ENCODE measurements around the gene ATP13A1.

The ATP13A1 gene

DNA sequence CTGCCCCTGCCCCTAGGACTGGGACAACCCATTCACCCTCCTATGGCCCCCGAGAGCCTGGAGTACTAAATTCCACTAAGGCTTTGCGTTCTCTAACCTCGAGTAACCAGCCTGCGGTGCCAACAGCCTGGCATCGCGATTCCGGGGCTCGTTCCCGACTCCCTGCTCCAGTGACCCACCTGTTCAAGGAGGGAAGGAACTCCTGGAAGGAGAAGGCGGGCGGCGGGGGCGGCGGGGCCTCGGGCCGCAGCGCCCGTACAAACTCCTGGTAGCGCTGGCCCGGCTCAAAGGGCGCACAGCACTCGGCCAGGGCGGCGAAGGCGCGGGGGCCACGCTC is 26.3 kb downstream of the ATP13A1 start:
- Histone ChIP-seq H2BK12ac (ENCODE audit: low read length in 2 of 2) (no peak overlapping the region), H4K91ac (ENCODE audit: low read length) (no peak overlapping the region), H3K27ac (ENCODE audit: low read length, poor library complexity, severe bottlenecking) (no peak overlapping the region), H2BK120ac (ENCODE audit: low read depth, low read length) (no peak overlapping the region), H4K8ac (ENCODE audit: low read length) (no peak overlapping the region), H3K4me3 (ENCODE audit: insufficient read depth in 1 of 2, low read depth in 1 of 2, low read length in 2 of 2) (no peak overlapping the region), H3K4me1 (ENCODE audit: control insufficient read depth, insufficient read depth, low read depth, low read length) (peaks cover 3% of the 10 kb centered on the region), H3K23ac (ENCODE audit: low read length in 2 of 2) (no peak overlapping the region), H2AK5ac (ENCODE audit: low read length, severe bottlenecking) (no peak overlapping the region), H3K4ac (ENCODE audit: low read depth in 1 of 2, low read length in 2 of 2) (no peak overlapping the region), H3K14ac (ENCODE audit: low read length in 2 of 2) (no peak overlapping the region), H3K27me3 (ENCODE audit: control insufficient read depth in 1 of 2, insufficient read depth in 1 of 2, low read length in 2 of 2) (no peaks in the 10 kb centered on the region), H3K9ac (ENCODE audit: low read length) (no peak overlapping the region), H3K79me1 (replicated peaks; ENCODE audit: low read length, poor library complexity, severe bottlenecking) (peaks cover 5% of the 10 kb centered on the region), H3K18ac (ENCODE audit: low read depth in 1 of 2, low read length in 2 of 2) (no peak overlapping the region), H3K4me2 (ENCODE audit: low read length, poor library complexity, severe bottlenecking) (no peak overlapping the region), H3K9me3 (ENCODE audit: control insufficient read depth, low read length) (no peaks in the 10 kb centered on the region), H2AFZ (ENCODE audit: low read depth, low read length) (no peak overlapping the region), H3K36me3 (ENCODE audit: control insufficient read depth in 1 of 2, insufficient read depth in 2 of 2, low read depth in 1 of 2, low read length in 2 of 2) (peaks cover 45 to 74% of the 10 kb centered on the region in 2 experiments), H2BK15ac (ENCODE audit: low read depth, poor library complexity, severe bottlenecking) (no peak overlapping the region), H2BK5ac (ENCODE audit: low read depth, low read length, poor library complexity, severe bottlenecking) (no peak overlapping the region)
- no peak for DNase-seq
- 84% methylated on average over 26 of the region's 27 CpGs for WGBS

DNA sequence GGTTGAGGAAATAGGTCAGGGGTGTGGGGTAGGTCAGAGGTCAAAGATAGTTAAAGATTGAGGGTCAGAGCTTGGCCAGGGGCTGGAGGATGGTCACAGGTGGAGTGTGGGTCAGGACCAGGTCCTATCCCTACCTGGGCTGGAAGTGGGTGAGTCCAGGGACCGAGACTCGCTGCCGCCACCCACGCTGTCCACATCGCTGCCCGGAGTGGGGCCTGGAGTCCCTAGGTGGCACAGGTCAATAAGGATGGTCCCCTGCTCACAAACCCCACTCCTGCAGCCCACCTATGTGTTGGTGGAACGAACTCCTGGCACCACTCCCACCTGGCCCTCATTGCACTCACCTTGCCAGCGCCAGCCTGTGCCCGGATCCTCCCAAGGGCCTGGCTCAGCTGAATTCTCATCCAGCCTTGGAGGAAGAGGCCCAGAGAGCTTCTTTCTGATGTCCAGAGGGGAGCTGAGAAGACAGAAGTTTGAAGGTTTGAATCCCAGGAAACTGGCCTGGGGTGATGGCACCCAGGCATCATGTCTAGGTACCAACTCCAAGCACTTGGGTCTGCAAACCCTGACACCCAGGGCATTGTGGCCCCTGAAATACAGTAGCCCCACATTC is 26.8 kb downstream of the ATP13A1 start:
- H2BK120ac ChIP-seq (ENCODE audit: low read depth, low read length) = no peak overlapping the region
- over 99% methylated on average over 9 of the region's 9 CpGs for WGBS
- H4K8ac ChIP-seq (ENCODE audit: low read length) = no peak overlapping the region
- no peak overlapping the region for H3K18ac ChIP-seq (ENCODE audit: low read depth in 1 of 2, low read length in 2 of 2)
- H3K14ac ChIP-seq (ENCODE audit: low read length in 2 of 2) = no peak overlapping the region
- DNase-seq = no peak
- H2BK12ac ChIP-seq (ENCODE audit: low read length in 2 of 2) = no peak overlapping the region
- peaks cover 3% of the 10 kb centered on the region for H3K4me1 ChIP-seq (ENCODE audit: control insufficient read depth, insufficient read depth, low read depth, low read length)
- H3K4me3 ChIP-seq (ENCODE audit: insufficient read depth in 1 of 2, low read depth in 1 of 2, low read length in 2 of 2) = no peak overlapping the region
- H3K23ac ChIP-seq (ENCODE audit: low read length in 2 of 2) = no peak overlapping the region
- H3K9me3 ChIP-seq (ENCODE audit: control insufficient read depth, low read length) = no peaks in the 10 kb centered on the region
- no peak overlapping the region for H3K9ac ChIP-seq (ENCODE audit: low read length)
- no peak overlapping the region for H3K27ac ChIP-seq (ENCODE audit: low read length, poor library complexity, severe bottlenecking)
- H3K79me1 ChIP-seq (replicated peaks; ENCODE audit: low read length, poor library complexity, severe bottlenecking) = peaks cover 2% of the 10 kb centered on the region
- no peaks in the 10 kb centered on the region for H3K27me3 ChIP-seq (ENCODE audit: control insufficient read depth in 1 of 2, insufficient read depth in 1 of 2, low read length in 2 of 2)
- H3K4me2 ChIP-seq (ENCODE audit: low read length, poor library complexity, severe bottlenecking) = no peak overlapping the region
- no peak overlapping the region for H2AFZ ChIP-seq (ENCODE audit: low read depth, low read length)
- no peak overlapping the region for H4K91ac ChIP-seq (ENCODE audit: low read length)
- peaks cover 45 to 73% of the 10 kb centered on the region in 2 experiments for H3K36me3 ChIP-seq (ENCODE audit: control insufficient read depth in 1 of 2, insufficient read depth in 2 of 2, low read depth in 1 of 2, low read length in 2 of 2)
- H2BK5ac ChIP-seq (ENCODE audit: low read depth, low read length, poor library complexity, severe bottlenecking) = no peak overlapping the region
- H3K4ac ChIP-seq (ENCODE audit: low read depth in 1 of 2, low read length in 2 of 2) = no peak overlapping the region
- no peak overlapping the region for H2BK15ac ChIP-seq (ENCODE audit: low read depth, poor library complexity, severe bottlenecking)
- H2AK5ac ChIP-seq (ENCODE audit: low read length, severe bottlenecking) = no peak overlapping the region

DNA sequence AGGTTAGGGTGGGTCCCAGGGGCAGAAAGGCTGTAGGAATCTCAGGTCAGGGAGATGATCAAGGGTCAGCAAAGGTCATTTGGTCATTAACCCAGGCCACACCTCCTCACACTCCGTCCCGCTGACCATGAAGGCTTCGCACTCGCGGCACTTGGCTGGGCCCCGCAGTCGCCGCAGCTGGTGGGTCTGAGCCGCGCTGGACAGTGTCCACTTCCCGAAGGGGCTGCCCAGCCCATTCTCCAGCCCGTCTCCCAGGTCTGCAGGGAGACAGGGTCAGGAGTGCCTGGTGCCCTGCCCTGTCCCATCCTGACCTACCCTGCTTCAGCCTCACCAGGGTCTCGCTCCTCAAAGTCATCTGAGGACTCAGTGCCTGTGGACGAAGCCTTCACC is 28.2 kb downstream of the ATP13A1 start:
- peaks cover 52 to 79% of the 10 kb centered on the region in 2 experiments for H3K36me3 ChIP-seq (ENCODE audit: control insufficient read depth in 1 of 2, insufficient read depth in 2 of 2, low read depth in 1 of 2, low read length in 2 of 2)

DNA sequence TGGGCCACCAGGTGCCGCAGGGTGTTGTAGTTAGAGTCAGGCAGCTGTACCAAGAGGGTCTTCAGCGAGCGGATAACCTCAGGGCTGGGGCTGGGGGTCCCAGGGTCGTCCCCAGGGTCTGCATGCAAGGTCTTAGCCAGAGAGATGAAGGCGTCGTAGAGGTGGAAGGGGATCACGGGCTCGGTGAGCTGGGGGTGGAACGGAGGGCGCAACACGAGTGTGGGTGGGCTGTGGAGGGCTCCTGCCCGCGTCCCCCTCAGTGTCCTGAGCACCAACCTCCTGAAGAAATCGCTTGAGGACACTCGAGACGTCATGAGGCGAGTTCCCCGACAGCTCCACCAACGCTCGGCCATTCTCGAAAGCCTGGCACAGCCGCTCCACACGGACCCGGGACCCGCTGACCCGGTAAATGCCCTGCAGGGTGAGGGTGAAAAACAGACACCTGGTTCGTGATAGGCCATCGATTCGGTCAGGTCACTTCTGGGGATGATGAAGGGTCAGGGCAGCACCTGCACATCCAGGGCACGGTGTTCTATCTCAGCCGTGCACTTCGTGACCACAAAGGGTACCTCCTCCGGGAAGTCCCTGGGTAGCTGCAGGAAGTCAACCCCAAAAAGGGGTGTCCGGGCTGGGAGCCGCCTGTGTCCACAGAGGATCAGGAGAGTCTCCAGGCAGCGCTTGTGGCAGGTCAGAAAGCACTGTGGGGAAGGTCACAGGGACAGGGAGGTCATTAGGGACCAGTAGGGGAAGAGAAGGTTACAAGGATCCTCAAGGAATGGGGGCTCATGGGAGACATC is 28.8 kb downstream of the ATP13A1 start:
- H3K27ac ChIP-seq (ENCODE audit: low read length, poor library complexity, severe bottlenecking) = no peak overlapping the region
- no peak overlapping the region for H4K91ac ChIP-seq (ENCODE audit: low read length)
- H3K14ac ChIP-seq (ENCODE audit: low read length in 2 of 2) = no peak overlapping the region
- H2AFZ ChIP-seq (ENCODE audit: low read depth, low read length) = no peak overlapping the region
- no peak overlapping the region for H3K4ac ChIP-seq (ENCODE audit: low read depth in 1 of 2, low read length in 2 of 2)
- H3K4me1 ChIP-seq (ENCODE audit: control insufficient read depth, insufficient read depth, low read depth, low read length) = peaks cover 3% of the 10 kb centered on the region
- H3K9ac ChIP-seq (ENCODE audit: low read length) = no peak overlapping the region
- H3K36me3 ChIP-seq (ENCODE audit: control insufficient read depth in 1 of 2, insufficient read depth in 2 of 2, low read depth in 1 of 2, low read length in 2 of 2) = peaks cover 49 to 79% of the 10 kb centered on the region in 2 experiments
- H3K23ac ChIP-seq (ENCODE audit: low read length in 2 of 2) = no peak overlapping the region
- WGBS = 96% methylated on average over 36 of the region's 36 CpGs
- no peak overlapping the region for H2BK12ac ChIP-seq (ENCODE audit: low read length in 2 of 2)
- H2BK120ac ChIP-seq (ENCODE audit: low read depth, low read length) = no peak overlapping the region
- no peaks in the 10 kb centered on the region for H3K27me3 ChIP-seq (ENCODE audit: control insufficient read depth in 1 of 2, insufficient read depth in 1 of 2, low read length in 2 of 2)
- no peak overlapping the region for H3K4me2 ChIP-seq (ENCODE audit: low read length, poor library complexity, severe bottlenecking)
- H3K79me1 ChIP-seq (replicated peaks; ENCODE audit: low read length, poor library complexity, severe bottlenecking) = no peaks in the 10 kb centered on the region
- H3K4me3 ChIP-seq (ENCODE audit: insufficient read depth in 1 of 2, low read depth in 1 of 2, low read length in 2 of 2) = no peak overlapping the region
- no peak overlapping the region for H4K8ac ChIP-seq (ENCODE audit: low read length)
- no peak overlapping the region for H2AK5ac ChIP-seq (ENCODE audit: low read length, severe bottlenecking)
- DNase-seq = no peak
- H3K9me3 ChIP-seq (ENCODE audit: control insufficient read depth, low read length) = no peaks in the 10 kb centered on the region
- no peak overlapping the region for H2BK15ac ChIP-seq (ENCODE audit: low read depth, poor library complexity, severe bottlenecking)
- H2BK5ac ChIP-seq (ENCODE audit: low read depth, low read length, poor library complexity, severe bottlenecking) = no peak overlapping the region
- H3K18ac ChIP-seq (ENCODE audit: low read depth in 1 of 2, low read length in 2 of 2) = no peak overlapping the region

More for the DNA sequence above, 28.2 kb downstream of the ATP13A1 start:
- Histone ChIP-seq H2BK120ac (ENCODE audit: low read depth, low read length) (no peak overlapping the region), H3K4ac (ENCODE audit: low read depth in 1 of 2, low read length in 2 of 2) (no peak overlapping the region), H3K14ac (ENCODE audit: low read length in 2 of 2) (no peak overlapping the region), H3K18ac (ENCODE audit: low read depth in 1 of 2, low read length in 2 of 2) (no peak overlapping the region), H2BK5ac (ENCODE audit: low read depth, low read length, poor library complexity, severe bottlenecking) (no peak overlapping the region), H4K8ac (ENCODE audit: low read length) (no peak overlapping the region), H3K27ac (ENCODE audit: low read length, poor library complexity, severe bottlenecking) (no peak overlapping the region), H3K9ac (ENCODE audit: low read length) (no peak overlapping the region), H3K27me3 (ENCODE audit: control insufficient read depth in 1 of 2, insufficient read depth in 1 of 2, low read length in 2 of 2) (no peaks in the 10 kb centered on the region), H3K4me3 (ENCODE audit: insufficient read depth in 1 of 2, low read depth in 1 of 2, low read length in 2 of 2) (no peak overlapping the region), H3K23ac (ENCODE audit: low read length in 2 of 2) (no peak overlapping the region), H2AFZ (ENCODE audit: low read depth, low read length) (no peak overlapping the region), H2BK15ac (ENCODE audit: low read depth, poor library complexity, severe bottlenecking) (no peak overlapping the region), H3K4me1 (ENCODE audit: control insufficient read depth, insufficient read depth, low read depth, low read length) (peaks cover 3% of the 10 kb centered on the region), H4K91ac (ENCODE audit: low read length) (no peak overlapping the region), H2AK5ac (ENCODE audit: low read length, severe bottlenecking) (no peak overlapping the region), H3K79me1 (replicated peaks; ENCODE audit: low read length, poor library complexity, severe bottlenecking) (no peaks in the 10 kb centered on the region), H3K9me3 (ENCODE audit: control insufficient read depth, low read length) (no peaks in the 10 kb centered on the region), H2BK12ac (ENCODE audit: low read length in 2 of 2) (no peak overlapping the region), H3K4me2 (ENCODE audit: low read length, poor library complexity, severe bottlenecking) (no peak overlapping the region)
- DNase-seq = no peak
- WGBS = 98% methylated on average over 14 of the region's 14 CpGs

Data from mesenchymal stem cell (in vitro differentiated cells and primary cell).